Measurements from ENCODE around the gene JAKMIP3.

The JAKMIP3 gene

DNA sequence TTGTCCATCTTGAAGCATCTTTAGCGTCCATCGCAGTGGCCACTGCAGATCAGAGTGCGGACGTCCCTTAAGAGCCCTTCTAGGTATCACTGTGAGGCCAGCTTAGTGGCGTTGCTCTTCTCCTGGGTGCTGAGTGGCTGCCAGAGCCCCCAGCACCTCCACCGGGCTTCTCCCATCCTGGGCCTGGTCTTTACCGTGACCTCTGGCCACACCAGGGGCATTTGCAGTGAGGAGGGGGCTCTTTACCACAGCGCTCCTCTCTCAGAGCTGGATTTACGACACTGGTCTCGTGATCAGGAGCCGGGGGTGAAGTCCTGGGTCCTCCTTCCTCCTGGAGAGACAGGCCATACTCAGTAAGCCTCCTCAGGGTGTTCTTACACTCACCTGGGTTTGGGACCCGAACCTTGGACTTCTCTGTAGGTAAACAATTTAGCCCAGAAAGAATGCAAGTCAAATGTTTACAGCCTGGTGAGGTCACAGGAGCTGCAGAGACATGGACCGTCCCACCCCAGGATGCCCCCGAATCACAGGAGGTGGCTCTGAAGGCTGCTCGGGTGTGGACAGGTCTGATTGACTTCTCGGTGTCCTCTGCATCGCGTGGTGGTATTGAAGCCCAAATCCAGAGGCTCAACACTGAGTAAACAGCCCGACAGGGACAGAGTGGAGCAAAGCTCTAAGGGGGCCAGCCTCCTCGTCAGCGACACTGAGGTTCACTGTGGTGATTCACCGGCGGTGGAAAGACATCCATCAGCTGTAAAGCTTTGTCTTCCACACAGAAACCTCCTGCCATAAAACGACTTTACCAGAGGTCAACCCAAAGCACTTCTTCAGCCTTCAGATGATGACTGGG is 33.0 kb downstream of the JAKMIP3 start:
- H3K4me1 Mint-ChIP-seq: no peaks in the 10 kb centered on the region
- H3K4me3 Mint-ChIP-seq: no peak overlapping the region
- no peaks in the 10 kb centered on the region for H3K36me3 Mint-ChIP-seq (ENCODE audit: low read depth)
- TF ChIP-seq, protein P1, sequence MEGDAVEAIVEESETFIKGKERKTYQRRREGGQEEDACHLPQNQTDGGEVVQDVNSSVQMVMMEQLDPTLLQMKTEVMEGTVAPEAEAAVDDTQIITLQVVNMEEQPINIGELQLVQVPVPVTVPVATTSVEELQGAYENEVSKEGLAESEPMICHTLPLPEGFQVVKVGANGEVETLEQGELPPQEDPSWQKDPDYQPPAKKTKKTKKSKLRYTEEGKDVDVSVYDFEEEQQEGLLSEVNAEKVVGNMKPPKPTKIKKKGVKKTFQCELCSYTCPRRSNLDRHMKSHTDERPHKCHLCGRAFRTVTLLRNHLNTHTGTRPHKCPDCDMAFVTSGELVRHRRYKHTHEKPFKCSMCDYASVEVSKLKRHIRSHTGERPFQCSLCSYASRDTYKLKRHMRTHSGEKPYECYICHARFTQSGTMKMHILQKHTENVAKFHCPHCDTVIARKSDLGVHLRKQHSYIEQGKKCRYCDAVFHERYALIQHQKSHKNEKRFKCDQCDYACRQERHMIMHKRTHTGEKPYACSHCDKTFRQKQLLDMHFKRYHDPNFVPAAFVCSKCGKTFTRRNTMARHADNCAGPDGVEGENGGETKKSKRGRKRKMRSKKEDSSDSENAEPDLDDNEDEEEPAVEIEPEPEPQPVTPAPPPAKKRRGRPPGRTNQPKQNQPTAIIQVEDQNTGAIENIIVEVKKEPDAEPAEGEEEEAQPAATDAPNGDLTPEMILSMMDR (IDR thresholded peaks at IDR 0.05; ENCODE audit: unreplicated experiment in 3 of 3): no peak
- H3K9me3 Mint-ChIP-seq: peaks cover 13% of the 10 kb centered on the region
- no peak overlapping the region for H3K27ac Mint-ChIP-seq
- H3K27me3 Mint-ChIP-seq (ENCODE audit: low read depth): peaks cover 35% of the 10 kb centered on the region

DNA sequence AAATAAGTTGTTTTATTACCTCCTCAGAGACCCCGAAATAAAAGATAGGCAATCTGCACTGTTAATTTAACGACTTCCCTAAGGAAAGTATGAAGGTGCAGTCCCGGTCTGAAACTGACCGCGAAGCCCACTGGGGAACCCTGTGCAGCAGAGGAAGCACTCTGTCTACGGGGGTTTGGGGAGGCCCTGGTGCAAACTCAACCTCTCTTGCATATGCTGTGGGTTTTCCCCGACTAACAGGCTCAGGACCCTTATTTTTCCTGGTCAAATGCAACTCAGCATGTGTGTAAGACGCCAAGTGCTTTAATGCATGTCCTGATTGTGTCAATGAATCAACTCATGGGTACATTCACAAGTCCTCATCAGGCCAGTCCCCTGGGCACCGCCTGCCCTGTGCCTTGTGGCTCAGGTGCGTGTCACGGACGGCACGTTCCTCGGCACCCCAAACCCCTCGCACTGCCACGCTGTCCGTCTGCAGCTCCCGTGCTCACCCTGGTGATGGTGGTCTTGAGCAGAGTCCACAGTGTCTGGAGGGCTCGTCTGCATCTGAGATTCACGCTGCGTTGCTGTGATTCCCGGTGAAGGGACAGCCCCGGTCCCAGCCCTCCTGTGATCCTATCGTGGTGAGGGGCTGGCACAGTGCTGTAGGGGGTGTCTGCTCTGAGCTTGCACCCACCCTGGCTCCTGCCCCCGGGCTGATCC is 33.8 kb downstream of the JAKMIP3 start:
- Mint-ChIP-seq H3K27ac (no peak overlapping the region), H3K4me3 (no peak overlapping the region), H3K36me3 (ENCODE audit: low read depth) (no peaks in the 10 kb centered on the region), H3K4me1 (no peaks in the 10 kb centered on the region), H3K9me3 (peaks cover 10% of the 10 kb centered on the region), H3K27me3 (ENCODE audit: low read depth) (peaks cover 33% of the 10 kb centered on the region)
- TF ChIP-seq, protein P1 (IDR thresholded peaks at IDR 0.05; ENCODE audit: unreplicated experiment in 3 of 3): no peak

DNA sequence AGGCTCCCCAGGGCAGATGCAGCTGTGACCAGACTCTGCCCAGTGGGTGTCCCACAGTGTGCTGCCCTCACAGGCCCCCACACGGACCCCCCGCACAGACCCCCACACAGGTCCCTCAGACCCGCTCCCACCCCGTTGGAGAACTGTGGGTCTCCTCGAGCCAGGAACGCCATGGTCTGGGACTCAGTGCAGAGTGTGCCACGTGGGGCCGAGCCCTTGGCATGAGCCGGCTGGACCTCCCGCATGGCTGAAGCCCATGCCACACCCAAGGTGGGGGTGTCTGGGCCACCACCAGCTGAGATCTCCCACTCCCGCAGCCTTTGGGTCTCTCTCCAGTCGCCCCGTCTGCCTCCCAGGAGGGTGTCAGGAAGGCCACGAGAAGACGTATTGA is 34.3 kb downstream of the JAKMIP3 start:
- Mint-ChIP-seq H3K27ac (no peak overlapping the region), H3K4me3 (no peak overlapping the region), H3K4me1 (no peaks in the 10 kb centered on the region), H3K9me3 (peaks cover 10% of the 10 kb centered on the region), H3K36me3 (ENCODE audit: low read depth) (no peaks in the 10 kb centered on the region), H3K27me3 (ENCODE audit: low read depth) (peaks cover 33% of the 10 kb centered on the region)
- TF ChIP-seq, protein P1 (IDR thresholded peaks at IDR 0.05; ENCODE audit: unreplicated experiment in 3 of 3): no peak

- Mint-ChIP-seq H3K27me3 (ENCODE audit: low read depth) (peaks cover 33% of the 10 kb centered on the region), H3K9me3 (peaks cover 5% of the 10 kb centered on the region), H3K36me3 (ENCODE audit: low read depth) (no peaks in the 10 kb centered on the region), H3K4me3 (no peak overlapping the region), H3K4me1 (no peaks in the 10 kb centered on the region), H3K27ac (no peak overlapping the region)
- TF ChIP-seq, protein P1 (IDR thresholded peaks at IDR 0.05; ENCODE audit: unreplicated experiment in 3 of 3): no peak
Measured at GRCh38 chr10:132100556-132101349, 35.0 kb downstream of the JAKMIP3 start.

DNA sequence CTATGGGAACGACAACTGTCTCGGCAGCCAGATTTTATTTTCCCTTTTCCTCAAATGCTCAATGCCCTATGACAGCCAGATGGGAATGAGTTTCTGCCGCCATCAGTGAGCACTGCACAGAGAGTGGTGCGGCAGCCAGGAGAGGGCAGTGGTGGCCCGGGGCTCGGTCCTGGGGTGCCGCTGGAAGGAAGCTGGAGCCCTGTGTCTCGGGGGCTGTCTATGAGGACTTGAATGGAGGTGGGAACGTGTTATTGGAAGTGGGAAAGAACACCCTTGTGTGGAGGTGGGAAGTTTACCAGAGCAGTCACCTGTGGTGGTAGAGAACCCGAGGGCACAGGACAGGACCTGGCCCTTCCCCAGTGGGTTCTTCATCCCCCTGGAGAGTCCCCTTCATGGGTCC is 35.8 kb downstream of the JAKMIP3 start:
- no peak overlapping the region for H3K4me3 Mint-ChIP-seq
- H3K27me3 Mint-ChIP-seq (ENCODE audit: low read depth): peaks cover 30% of the 10 kb centered on the region
- no peaks in the 10 kb centered on the region for H3K9me3 Mint-ChIP-seq
- no peak overlapping the region for H3K27ac Mint-ChIP-seq
- no peaks in the 10 kb centered on the region for H3K4me1 Mint-ChIP-seq
- H3K36me3 Mint-ChIP-seq (ENCODE audit: low read depth): no peaks in the 10 kb centered on the region
- TF ChIP-seq, protein P1 (IDR thresholded peaks at IDR 0.05; ENCODE audit: unreplicated experiment in 3 of 3): no peak

Measured in nephron (organoid).